Naive thymus-derived CD8-positive, alpha-beta T cell (primary cell): Measurements from ENCODE around the gene UGT1A7. TPM values are rescaled to one million over a fixed set of nuclear protein-coding genes. Genes with fewer than 3 reads are reported as not detected.
"Not testable (repeated sequence)": the region's sequence is repeated elsewhere in the genome, so short reads cannot be mapped to it uniquely, and the experiment has no call there.

Source experiments
- ATAC-seq, 2 donors: fragments of 150-1000 bp; cut with Tn5 transposase in 1 of 2; sonication (Bioruptor Pico), chemical (Tn5 transposase) in 1 of 2; 1 replicate in 1 of 2; 2 replicates in 1 of 2; pipeline ENCODE4 v1.10.0; 2021; ENCODE audit warnings: mild to moderate bottlenecking in 2 of 2, moderate library complexity in 2 of 2
- POLR2A ChIA-PET: fragments of 350-600 bp; sonication (Branson Sonifier 250); formaldehyde crosslinking; loops from one replicate; lab custom pipeline; 2021; ENCODE audit warnings: antibody characterized with exemption; lab: Charles Lee
- DNase-seq, 10 donors: peaks; one replicate each; pipeline versions ENCODE4 v3.0.0 to v3.0.0-alpha.2; 2020 to 2022
- H3K27ac Mint-ChIP-seq, 10 donors: one replicate each; pipeline ENCODE4 v1.8.0; 2020 to 2022; ENCODE audit warnings: mild to moderate bottlenecking in 10 of 10, mixed read lengths in 10 of 10, moderate library complexity in 4 of 10, inconsistent platforms in 1 of 10
- H3K27me3 Mint-ChIP-seq, 5 donors: one replicate each; pipeline ENCODE4 v1.8.0; 2021 to 2022; ENCODE audit warnings: mixed read lengths in 5 of 5
- H3K36me3 Mint-ChIP-seq, 3 donors: one replicate each; pipeline ENCODE4 v1.8.0; 2020 to 2022; ENCODE audit warnings: mixed read lengths in 3 of 3, mild to moderate bottlenecking in 2 of 3, inconsistent platforms in 1 of 3
- H3K4me1 Mint-ChIP-seq, 4 donors: one replicate each; pipeline ENCODE4 v1.8.0; 2021 to 2022; ENCODE audit warnings: mixed read lengths in 4 of 4
- H3K4me3 Mint-ChIP-seq, 10 donors: one replicate each; pipeline ENCODE4 v1.8.0; 2020 to 2022; ENCODE audit warnings: mild to moderate bottlenecking in 10 of 10, mixed read lengths in 10 of 10, moderate library complexity in 6 of 10, inconsistent platforms in 1 of 10
- H3K9me3 Mint-ChIP-seq, 9 donors: one replicate each; pipeline ENCODE4 v1.8.0; 2020 to 2022; ENCODE audit warnings: mixed read lengths in 9 of 9, mild to moderate bottlenecking in 3 of 9, inconsistent platforms in 1 of 9, moderate library complexity in 1 of 9
- polyA plus RNA-seq, 3 donors: library from polyadenylated mRNA; unstranded; fragments of 300-500 nt; fragmentation: Illumina TruSeq; gene quantifications; one replicate each; pipeline ENCODE4 v1.2.3, GENCODE V29; 2021
- total RNA-seq, 8 experiments: library from RNA in 2 of 8; stranded (reverse) in 2 of 8; gene quantifications; one replicate each; pipeline ENCODE4 v1.2.3 and lab custom pipeline; 2021 to 2026

The UGT1A7 gene
- total and polyA plus RNA-seq, 5 experiments from 2014 or later: not detected

DNA sequence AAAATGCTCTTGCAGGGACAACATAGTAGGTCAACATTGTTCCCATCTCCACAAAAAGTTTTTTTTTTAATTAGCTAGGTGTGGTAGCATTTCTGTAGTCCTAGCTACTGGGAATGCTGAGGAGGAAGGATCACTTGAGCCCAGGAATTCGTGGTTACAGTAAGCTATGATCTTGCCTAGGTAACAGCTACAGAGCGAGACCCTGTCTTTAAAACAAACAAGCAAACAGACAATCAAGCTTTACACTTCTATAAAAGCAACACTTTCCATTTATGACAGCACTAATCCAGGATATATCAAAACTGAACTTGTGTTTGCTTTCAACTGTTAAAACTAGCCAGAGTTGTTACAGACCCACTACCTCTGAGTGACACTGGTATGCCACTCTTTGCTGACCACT, 59.2 kb downstream of the UGT1A7 start:
- Mint-ChIP-seq H3K9me3 (peaks cover 0 to 3% (median 0%) of the 10 kb centered on the region in 9 donors), H3K4me3 (no peak overlapping the region), H3K27ac (no peak overlapping the region), H3K36me3 (no peaks in the 10 kb centered on the region), H3K4me1 (no peaks in the 10 kb centered on the region), H3K27me3 (peaks cover 10 to 47% (median 22%) of the 10 kb centered on the region in 5 donors)
- POLR2A ChIA-PET: no interaction called here
- DNase-seq (no peak), ATAC-seq (no peak)

DNA sequence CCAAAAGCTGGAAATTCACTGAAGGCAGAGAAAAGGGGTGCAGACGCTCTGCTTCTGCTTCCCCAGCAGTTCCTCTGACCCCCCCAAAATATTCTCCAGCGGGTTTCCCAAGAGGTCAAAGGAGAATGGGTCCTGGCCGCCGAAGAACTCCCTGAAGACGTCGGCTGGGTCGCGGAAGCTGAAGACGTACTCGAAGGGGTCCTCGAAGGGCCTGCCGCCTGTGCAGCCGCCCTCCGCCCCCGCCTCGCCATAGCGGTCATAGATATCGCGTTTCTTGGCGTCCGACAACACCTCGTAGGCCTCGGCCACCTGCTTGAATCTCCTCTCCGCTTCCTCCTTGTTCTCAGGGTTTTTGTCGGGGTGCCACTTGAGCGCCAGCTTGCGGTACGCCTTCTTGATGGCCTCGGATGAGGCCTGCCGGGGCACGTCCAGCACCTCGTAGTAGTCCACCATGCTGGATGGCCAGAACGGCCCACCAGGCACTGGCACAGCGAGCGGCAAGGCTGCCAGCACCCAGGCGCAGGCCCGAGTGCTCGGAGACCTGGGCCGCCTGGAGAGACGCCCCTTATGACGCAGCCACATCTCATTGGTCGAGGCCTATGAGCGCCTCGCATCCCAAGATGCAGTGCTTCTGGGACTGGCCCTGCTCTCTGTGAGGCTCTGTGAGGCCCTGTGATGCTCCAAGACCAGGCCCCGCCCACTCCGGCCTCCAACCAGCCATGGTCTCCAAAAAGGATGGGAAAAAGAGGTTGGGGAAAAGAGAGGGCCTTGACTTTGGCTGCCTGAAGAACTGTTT, 62.0 kb downstream of the UGT1A7 start:
- H3K36me3 Mint-ChIP-seq: no peaks in the 10 kb centered on the region
- no peaks in the 10 kb centered on the region for H3K4me1 Mint-ChIP-seq
- no peak overlapping the region for H3K4me3 Mint-ChIP-seq
- no peak for DNase-seq
- H3K27me3 Mint-ChIP-seq: peaks cover 4 to 45% (median 18%) of the 10 kb centered on the region in 5 donors
- no peaks in the 10 kb centered on the region for H3K9me3 Mint-ChIP-seq
- no peak overlapping the region for H3K27ac Mint-ChIP-seq
- POLR2A ChIA-PET: no interaction called here
- no peak for ATAC-seq

DNA sequence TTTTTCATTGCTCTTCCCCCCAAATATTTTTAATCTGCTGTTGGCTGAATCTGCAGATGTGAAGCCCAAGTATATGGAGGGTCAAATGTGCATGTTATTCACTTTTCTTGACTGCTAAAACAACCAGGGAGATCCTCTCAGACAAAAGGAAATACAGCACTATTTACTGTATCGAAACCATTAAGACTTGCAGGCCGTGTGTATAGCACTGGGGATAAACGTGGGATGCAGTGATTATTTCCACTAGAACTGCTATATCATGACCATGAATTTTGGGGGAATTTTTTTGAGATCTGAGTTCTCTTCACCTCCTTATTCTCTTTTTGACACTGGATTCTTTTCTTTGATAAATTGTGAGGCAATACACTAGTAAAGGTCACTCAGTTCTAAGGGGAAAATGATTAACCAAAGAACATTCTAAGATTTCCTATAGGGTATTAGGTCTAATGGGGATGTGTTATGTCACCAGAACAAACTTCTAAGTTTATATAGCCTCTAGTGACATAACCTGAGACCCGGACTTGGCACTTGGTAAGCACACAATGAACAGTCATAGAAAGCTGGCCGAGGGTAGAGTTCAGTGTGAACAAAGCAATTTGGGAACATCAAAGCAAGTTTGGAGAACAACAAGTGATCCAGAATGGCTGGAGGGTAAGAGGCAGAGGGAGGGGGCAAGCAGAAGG, 63.5 kb downstream of the UGT1A7 start:
- Mint-ChIP-seq H3K4me3 (no peak overlapping the region), H3K27ac (no peak overlapping the region), H3K9me3 (peaks cover 0 to 6% (median 3%) of the 10 kb centered on the region in 9 donors), H3K4me1 (no peaks in the 10 kb centered on the region), H3K27me3 (peaks cover 4 to 34% (median 18%) of the 10 kb centered on the region in 5 donors), H3K36me3 (peaks cover 0 to 5% (median 0%) of the 10 kb centered on the region in 3 donors)
- ATAC-seq: no peak
- POLR2A ChIA-PET: no interaction called here
- DNase-seq: no peak

DNA sequence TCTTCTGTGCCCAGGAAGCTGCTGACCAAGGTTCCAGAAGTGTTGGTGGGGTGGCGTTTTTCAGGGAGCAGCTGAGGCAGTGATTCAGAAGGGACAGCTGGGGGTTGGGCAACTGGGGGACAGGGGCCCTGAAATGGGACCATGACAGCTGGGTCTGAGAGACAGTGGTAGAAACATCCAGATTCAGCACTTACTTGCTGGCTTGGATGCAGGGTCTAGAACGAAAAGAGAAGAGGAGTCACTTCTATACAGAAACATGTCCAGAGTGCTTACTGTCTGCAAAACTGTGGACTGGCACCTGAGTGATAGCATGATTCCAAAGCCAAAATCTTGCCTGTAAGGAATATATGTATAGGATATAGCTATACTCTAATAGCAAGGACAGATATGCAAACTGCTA, 64.1 kb downstream of the UGT1A7 start:
- H3K4me3 Mint-ChIP-seq, H3K4me1 Mint-ChIP-seq, H3K9me3 Mint-ChIP-seq, ATAC-seq, DNase-seq, H3K27ac Mint-ChIP-seq, H3K36me3 Mint-ChIP-seq, POLR2A ChIA-PET: not testable (repeated sequence)
- peaks cover 4 to 30% (median 18%) of the 10 kb centered on the region in 5 donors for H3K27me3 Mint-ChIP-seq

DNA sequence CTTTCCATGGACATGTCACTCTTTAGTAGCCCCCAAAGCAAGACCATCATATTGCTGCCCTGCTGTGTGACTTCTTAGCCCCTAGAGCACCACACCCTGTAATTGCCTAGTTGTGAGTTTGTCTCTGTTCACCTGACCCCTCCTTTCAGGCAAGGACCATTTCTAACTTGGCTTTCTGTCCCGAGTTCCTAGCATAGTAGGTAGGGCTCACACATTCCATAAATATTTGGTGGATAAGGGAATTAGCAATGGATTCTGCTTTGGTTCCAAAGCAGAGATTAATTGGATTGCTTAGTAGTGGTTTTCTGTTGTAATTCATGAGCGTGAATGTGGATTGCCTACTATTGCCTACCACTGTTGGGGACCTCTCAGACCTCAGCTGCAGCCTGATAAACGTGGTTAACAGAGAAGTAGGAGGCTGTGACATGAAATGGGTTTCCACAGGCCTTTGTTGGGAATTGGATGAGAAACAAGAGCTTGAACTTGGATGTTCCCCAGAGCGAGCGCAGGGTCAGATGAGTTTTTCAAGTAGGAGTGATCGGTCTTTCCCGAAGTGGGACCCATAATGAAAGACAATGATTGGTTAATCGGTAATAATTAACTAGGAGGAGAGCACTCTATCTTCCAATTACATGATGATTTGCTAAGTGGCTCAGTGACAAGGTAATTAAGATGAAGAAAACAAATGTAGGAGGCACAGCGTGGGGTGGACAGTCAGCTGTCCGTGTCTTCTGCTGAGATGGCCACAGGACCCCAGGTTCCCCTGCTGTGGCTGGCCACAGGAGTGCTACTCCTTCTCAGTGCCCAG, 65.0 kb downstream of the UGT1A7 start:
- no peak overlapping the region for H3K4me3 Mint-ChIP-seq
- no peaks in the 10 kb centered on the region for H3K4me1 Mint-ChIP-seq
- H3K27me3 Mint-ChIP-seq: peaks cover 8 to 30% (median 18%) of the 10 kb centered on the region in 5 donors
- peaks cover 0 to 14% (median 0%) of the 10 kb centered on the region in 3 donors for H3K36me3 Mint-ChIP-seq
- H3K27ac Mint-ChIP-seq: no peak overlapping the region
- peaks cover 0 to 18% (median 13%) of the 10 kb centered on the region in 9 donors for H3K9me3 Mint-ChIP-seq
- no peak for DNase-seq
- no peak for ATAC-seq
- POLR2A ChIA-PET: no interaction called here

DNA sequence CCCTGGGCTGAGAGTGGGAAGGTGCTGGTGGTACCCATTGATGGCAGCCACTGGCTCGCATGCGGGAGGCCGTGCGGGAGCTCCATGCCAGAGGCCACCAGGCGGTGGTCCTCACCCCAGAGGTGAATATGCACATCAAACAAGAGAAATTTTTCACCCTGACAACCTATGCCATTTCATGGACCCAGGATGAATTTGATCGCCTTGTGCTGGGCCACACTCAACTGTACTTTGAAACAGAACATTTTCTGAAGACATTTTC, 65.5 kb downstream of the UGT1A7 start:
- Mint-ChIP-seq H3K4me1 (no peaks in the 10 kb centered on the region), H3K27ac (no peak overlapping the region), H3K9me3 (peaks cover 0 to 22% (median 13%) of the 10 kb centered on the region in 9 donors), H3K27me3 (peaks cover 8 to 31% (median 19%) of the 10 kb centered on the region in 5 donors), H3K36me3 (peaks cover 0 to 15% (median 0%) of the 10 kb centered on the region in 3 donors), H3K4me3 (no peak overlapping the region)
- ATAC-seq (no peak), DNase-seq (no peak)
- POLR2A ChIA-PET: no interaction called here

DNA sequence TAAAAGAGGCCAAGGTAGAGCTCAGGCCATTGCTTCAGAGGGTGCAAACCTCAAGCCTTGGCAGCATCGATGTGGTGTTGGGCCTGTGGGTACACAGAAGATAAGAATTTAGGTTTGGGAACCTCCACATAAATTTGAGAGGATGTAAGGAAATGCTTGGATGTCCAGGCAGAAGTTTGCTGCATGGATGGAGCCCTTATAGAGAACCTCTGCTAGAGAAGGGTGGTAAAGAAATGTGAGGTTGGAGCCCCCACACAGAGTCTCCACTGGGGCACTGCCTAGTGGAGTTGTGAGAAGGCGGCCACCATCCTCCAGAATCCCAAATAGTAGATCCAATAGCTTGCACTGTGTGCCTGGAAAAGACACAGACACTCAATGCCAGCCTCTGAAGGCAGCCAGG, 69.0 kb downstream of the UGT1A7 start:
- Mint-ChIP-seq H3K27me3 (peaks cover 10 to 27% (median 23%) of the 10 kb centered on the region in 5 donors), H3K9me3 (peaks cover 0 to 26% (median 15%) of the 10 kb centered on the region in 9 donors), H3K36me3 (peaks cover 0 to 15% (median 0%) of the 10 kb centered on the region in 3 donors)
- ATAC-seq, H3K4me3 Mint-ChIP-seq, H3K27ac Mint-ChIP-seq, POLR2A ChIA-PET, H3K4me1 Mint-ChIP-seq, DNase-seq: not testable (repeated sequence)

DNA sequence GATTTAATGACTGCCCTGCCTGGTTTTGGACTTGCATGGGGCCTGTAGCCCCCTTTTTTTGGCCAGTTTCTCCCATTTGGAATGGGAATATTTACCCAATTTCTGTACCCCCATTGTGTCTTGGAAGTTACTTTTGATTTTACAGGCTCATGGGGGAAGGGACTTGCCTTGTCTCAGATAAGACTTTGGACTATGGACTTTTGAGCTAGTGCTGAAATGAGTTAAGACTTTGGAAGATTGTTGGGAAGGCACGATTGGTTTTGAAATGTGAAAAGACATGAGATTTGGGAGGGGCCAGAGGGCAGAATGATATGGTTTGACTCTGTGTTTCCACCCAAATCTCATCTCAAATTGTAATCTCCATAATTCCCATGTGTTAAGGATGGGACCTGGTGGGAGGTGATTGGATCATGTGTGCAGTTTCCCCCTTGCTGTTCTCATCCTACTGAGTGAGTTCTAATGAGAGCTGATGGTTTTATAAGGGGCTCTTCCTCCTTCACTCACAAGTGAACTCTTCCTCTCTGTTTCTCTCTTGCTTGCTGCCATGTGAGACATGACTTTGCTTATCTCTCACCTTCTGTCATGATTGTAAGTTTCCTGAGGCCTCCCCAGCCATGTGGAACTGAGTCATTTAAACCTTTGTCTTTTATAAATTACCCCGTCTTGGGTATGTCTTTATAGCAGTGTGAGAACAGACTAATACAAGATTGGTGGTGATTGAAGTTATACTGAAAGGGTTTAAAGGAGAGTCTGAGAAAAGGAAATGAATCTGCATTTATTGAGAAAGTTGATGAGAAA, 69.7 kb downstream of the UGT1A7 start:
- H3K4me3 Mint-ChIP-seq: not testable (repeated sequence)

DNA sequence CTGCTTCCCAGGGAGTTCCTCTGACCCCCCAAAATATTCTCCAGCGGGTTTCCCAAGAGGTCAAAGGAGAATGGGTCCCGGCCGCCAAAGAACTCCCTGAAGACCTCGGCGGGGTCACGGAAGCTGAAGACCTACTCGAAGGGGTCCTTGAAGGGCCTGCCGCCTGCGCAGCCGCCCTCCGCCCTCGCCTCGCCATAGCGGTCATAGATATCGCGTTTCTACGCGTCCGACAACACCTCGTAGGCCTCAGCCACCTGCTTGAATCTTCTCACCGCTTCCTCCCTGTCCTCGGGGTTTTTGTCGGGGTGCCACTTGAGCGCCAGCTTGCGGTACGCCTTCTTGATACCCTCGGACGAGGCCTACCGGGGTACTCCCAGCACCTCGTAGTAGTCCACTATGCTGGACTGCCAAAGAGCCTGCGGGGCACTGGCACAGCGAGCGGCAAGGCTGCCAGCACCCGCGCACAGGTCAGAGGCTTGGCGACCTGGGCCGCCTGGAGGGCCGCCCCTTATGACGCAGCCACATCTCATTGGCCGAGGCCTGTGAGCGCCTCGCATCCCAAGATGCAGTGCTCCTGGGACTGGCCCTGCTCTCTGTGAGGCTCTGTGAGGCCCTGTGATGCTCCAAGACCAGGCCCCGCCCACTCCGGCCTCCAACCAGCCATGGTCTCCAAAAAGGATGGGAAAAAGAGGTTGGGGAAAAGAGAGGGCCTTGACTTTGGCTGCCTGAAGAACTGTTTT, 73.3 kb downstream of the UGT1A7 start:
- DNase-seq (no peak), ATAC-seq (no peak)
- Mint-ChIP-seq H3K36me3 (peaks cover 0 to 12% (median 0%) of the 10 kb centered on the region in 3 donors), H3K4me1 (peaks cover 0 to 2% (median 0%) of the 10 kb centered on the region in 4 donors), H3K4me3 (no peak overlapping the region), H3K27me3 (peaks cover 0 to 11% (median 9%) of the 10 kb centered on the region in 5 donors), H3K9me3 (peaks cover 0 to 22% (median 11%) of the 10 kb centered on the region in 9 donors), H3K27ac (no peak overlapping the region)
- POLR2A ChIA-PET: no interaction called here

More for the DNA sequence above, 69.7 kb downstream of the UGT1A7 start:
- H3K36me3 Mint-ChIP-seq: peaks cover 0 to 15% (median 0%) of the 10 kb centered on the region in 3 donors
- H3K27ac Mint-ChIP-seq: peak overlapping the region in 1 of 10 donors; percentile 53
- H3K9me3 Mint-ChIP-seq: peaks cover 0 to 26% (median 15%) of the 10 kb centered on the region in 9 donors
- H3K27me3 Mint-ChIP-seq: peaks cover 10 to 25% (median 19%) of the 10 kb centered on the region in 5 donors
- H3K4me1 Mint-ChIP-seq, DNase-seq, POLR2A ChIA-PET, ATAC-seq: not testable (repeated sequence)

DNA sequence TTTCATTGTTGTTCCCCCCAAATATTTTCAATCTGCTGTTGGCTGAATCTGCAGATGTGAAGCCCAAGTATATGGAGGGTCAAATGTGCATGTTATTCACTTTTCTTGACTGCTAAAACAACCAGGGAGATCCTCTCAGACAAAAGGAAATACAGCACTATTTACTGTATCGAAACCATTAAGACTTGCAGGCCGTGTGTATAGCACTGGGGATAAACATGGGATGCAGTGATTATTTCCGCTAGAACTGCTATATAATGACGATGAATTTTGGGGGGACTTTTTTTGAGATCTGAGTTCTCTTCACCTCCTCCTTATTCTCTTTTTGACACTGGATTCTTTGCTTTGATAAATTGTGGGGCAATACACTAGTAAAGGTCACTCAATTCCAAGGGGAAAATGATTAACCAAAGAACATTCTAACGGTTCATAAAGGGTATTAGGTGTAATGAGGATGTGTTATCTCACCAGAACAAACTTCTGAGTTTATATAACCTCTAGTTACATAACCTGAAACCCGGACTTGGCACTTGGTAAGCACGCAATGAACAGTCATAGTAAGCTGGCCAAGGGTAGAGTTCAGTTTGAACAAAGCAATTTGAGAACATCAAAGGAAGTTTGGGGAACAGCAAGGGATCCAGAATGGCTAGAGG, 74.9 kb downstream of the UGT1A7 start:
- ATAC-seq (no peak), DNase-seq (no peak)
- POLR2A ChIA-PET: no interaction called here
- Mint-ChIP-seq H3K4me1 (peaks cover 0 to 2% (median 0%) of the 10 kb centered on the region in 4 donors), H3K4me3 (no peak overlapping the region), H3K36me3 (peaks cover 0 to 2% (median 0%) of the 10 kb centered on the region in 3 donors), H3K9me3 (peaks cover 0 to 9% (median 2%) of the 10 kb centered on the region in 9 donors), H3K27ac (no peak overlapping the region), H3K27me3 (peaks cover 0 to 12% (median 8%) of the 10 kb centered on the region in 5 donors)

DNA sequence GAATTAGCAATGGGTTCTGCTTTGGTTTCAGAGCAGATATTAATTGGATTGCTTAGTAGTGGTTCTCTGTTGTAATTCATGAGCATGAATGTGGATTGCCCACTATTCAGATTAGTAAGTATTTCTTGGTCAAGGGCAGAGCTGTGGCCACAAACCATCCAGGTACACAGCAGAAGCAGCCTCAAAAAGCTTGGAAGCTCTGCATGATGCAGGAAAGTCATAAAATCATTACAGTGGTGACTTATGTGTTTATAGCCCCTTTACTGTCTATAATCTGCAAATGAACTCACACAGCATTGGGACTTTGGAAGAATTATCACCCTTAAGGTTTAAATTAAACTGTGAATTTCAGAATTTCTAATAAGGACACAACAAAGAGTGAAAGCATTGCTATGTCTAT, 76.4 kb downstream of the UGT1A7 start:
- Mint-ChIP-seq H3K4me3 (no peak overlapping the region), H3K9me3 (no peaks in the 10 kb centered on the region), H3K27me3 (peaks cover 0 to 9% (median 2%) of the 10 kb centered on the region in 5 donors), H3K27ac (no peak overlapping the region), H3K4me1 (peaks cover 0 to 2% (median 0%) of the 10 kb centered on the region in 4 donors), H3K36me3 (no peaks in the 10 kb centered on the region)
- POLR2A ChIA-PET: no interaction called here
- DNase-seq (no peak), ATAC-seq (no peak)
